Stimulated activated CD4-positive, alpha-beta T cell treated with anti-CD3 and anti-CD28 coated beads, Interleukin-2, amount 100 ng/mL, for 24 hours (primary cell): ENCODE measurements around the gene CASKIN1.
"Not testable (repeated sequence)": the region's sequence is repeated elsewhere in the genome, so short reads cannot be mapped to it uniquely, and the experiment has no call there.

Experiments used
- DNase-seq, 2 donors: peaks; one replicate each; pipeline ENCODE4 v3.0.0-alpha.2; 2020

Gene CASKIN1

GRCh38 chr16:2209258-2210008, 13.0 kb upstream of the CASKIN1 start:
- DNase-seq = no peak

- no peak for DNase-seq
Observed at GRCh38 chr16:2208772-2209171, 12.4 kb upstream of the CASKIN1 start.

- no peak for DNase-seq
Observed at GRCh38 chr16:2208308-2208707, 11.9 kb upstream of the CASKIN1 start.

GRCh38 chr16:2207872-2208271, 11.5 kb upstream of the CASKIN1 start:
- no peak for DNase-seq

- no peak for DNase-seq
Observed at GRCh38 chr16:2206780-2207433, 10.5 kb upstream of the CASKIN1 start.

GRCh38 chr16:2206420-2206779, 10.0 kb upstream of the CASKIN1 start:
- no peak for DNase-seq

GRCh38 chr16:2205967-2206313, 9.5 kb upstream of the CASKIN1 start:
- DNase-seq = no peak

- DNase-seq = peak; percentile 88 to 90
Observed at GRCh38 chr16:2205104-2205966, 8.9 kb upstream of the CASKIN1 start, which contains the start of gene MLST8. Gene MLST8 (plus strand): TSS chr16:2205454. CDS start chr16:2206086, 632 bp downstream.

GRCh38 chr16:2204416-2205103, 8.2 kb upstream of the CASKIN1 start:
- DNase-seq = peak in 1 of 2 donors; percentile 18

- DNase-seq = not testable (repeated sequence)
Observed at GRCh38 chr16:2203119-2203688, 6.8 kb upstream of the CASKIN1 start.

GRCh38 chr16:2200313-2200712, 3.9 kb upstream of the CASKIN1 start:
- no peak for DNase-seq

GRCh38 chr16:2199621-2200139, 3.3 kb upstream of the CASKIN1 start:
- DNase-seq = no peak

GRCh38 chr16:2199095-2199494, 2.7 kb upstream of the CASKIN1 start:
- DNase-seq = no peak

- no peak for DNase-seq
Observed at GRCh38 chr16:2198283-2198682, 1.9 kb upstream of the CASKIN1 start.

GRCh38 chr16:2197765-2198164, 1.4 kb upstream of the CASKIN1 start:
- no peak for DNase-seq

- no peak for DNase-seq
Observed at GRCh38 chr16:2196981-2197511, 641 bp upstream of the CASKIN1 start.

GRCh38 chr16:2195322-2196161, 863 bp downstream of the CASKIN1 start:
- DNase-seq = no peak

- peak; percentile 46 to 51 for DNase-seq
Observed at GRCh38 chr16:2194852-2195321, 1.5 kb downstream of the CASKIN1 start.

- DNase-seq = no peak
Observed at GRCh38 chr16:2194166-2194834, 2.1 kb downstream of the CASKIN1 start.

- DNase-seq = no peak
Observed at GRCh38 chr16:2191446-2191706, 5.0 kb downstream of the CASKIN1 start.
